Choroid plexus epithelial cell (primary cell): Measurements from ENCODE around the gene DGKI.

Experiments used
- DNase-seq: peaks from one replicate; pipeline ENCODE4 v3.0.0-alpha.2; 2010; ENCODE audit warnings: low read depth
- H3K4me3 ChIP-seq: 2 replicates; pipeline ENCODE4 v1.5.1; 2011; ENCODE audit warnings: low read depth, mild to moderate bottlenecking, control low read depth, low read length, moderate library complexity
- CTCF ChIP-seq: conservative IDR thresholded peaks from 2 replicates; pipeline ENCODE4 v1.5.1; 2011; ENCODE audit warnings: low read depth, mild to moderate bottlenecking, control low read depth, inconsistent platforms, low read length, moderate library complexity

DGKI gene

GRCh38 chr7:137684316-137684715 lies 162.5 kb downstream of the DGKI start:
- no peak for DNase-seq
- TF ChIP-seq CTCF: no peak
- no peak overlapping the region for H3K4me3 ChIP-seq

- no peak overlapping the region for H3K4me3 ChIP-seq
- no peak for TF ChIP-seq CTCF
- DNase-seq: peak; percentile 35
These were observed 164.2 kb downstream of the DGKI start for GRCh38 chr7:137682596-137682995.

GRCh38 chr7:137681657-137682562 lies 164.9 kb downstream of the DGKI start:
- H3K4me3 ChIP-seq: no peak overlapping the region

GRCh38 chr7:137674551-137675409 lies 172.0 kb downstream of the DGKI start:
- DNase-seq: no peak
- TF ChIP-seq CTCF: no peak
- no peak overlapping the region for H3K4me3 ChIP-seq

More at GRCh38 chr7:137681657-137682562, 164.9 kb downstream of the DGKI start:
- peak; percentile 84 for DNase-seq
- no peak for TF ChIP-seq CTCF

- no peak overlapping the region for H3K4me3 ChIP-seq
- no peak for DNase-seq
- no peak for TF ChIP-seq CTCF
These were observed 172.7 kb downstream of the DGKI start for GRCh38 chr7:137674048-137674447.

GRCh38 chr7:137671920-137672319 lies 174.9 kb downstream of the DGKI start:
- no peak overlapping the region for H3K4me3 ChIP-seq
- no peak for DNase-seq
- no peak for TF ChIP-seq CTCF
